Measurements from ENCODE around the gene SYT1.

DNA sequence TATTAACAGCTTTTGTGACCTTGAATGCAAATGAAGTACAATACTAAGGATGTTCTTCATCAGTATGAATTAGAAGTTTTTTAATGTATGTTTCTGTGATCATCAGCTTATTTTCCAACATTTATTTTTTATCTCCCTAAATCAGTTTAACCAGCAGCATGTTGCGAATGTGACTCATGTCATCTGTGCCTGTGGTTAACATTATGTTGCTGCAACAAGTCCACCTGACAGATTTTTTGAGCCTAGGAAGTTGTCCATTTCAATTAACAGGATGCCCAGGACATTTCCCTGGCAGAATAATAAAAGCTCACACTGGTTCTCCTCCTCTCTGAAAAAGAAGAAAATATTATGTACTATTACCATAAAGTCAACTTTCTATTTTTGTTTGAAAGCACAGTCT lies 155.5 kb downstream of the SYT1 start:
- TF ChIP-seq, protein P1, sequence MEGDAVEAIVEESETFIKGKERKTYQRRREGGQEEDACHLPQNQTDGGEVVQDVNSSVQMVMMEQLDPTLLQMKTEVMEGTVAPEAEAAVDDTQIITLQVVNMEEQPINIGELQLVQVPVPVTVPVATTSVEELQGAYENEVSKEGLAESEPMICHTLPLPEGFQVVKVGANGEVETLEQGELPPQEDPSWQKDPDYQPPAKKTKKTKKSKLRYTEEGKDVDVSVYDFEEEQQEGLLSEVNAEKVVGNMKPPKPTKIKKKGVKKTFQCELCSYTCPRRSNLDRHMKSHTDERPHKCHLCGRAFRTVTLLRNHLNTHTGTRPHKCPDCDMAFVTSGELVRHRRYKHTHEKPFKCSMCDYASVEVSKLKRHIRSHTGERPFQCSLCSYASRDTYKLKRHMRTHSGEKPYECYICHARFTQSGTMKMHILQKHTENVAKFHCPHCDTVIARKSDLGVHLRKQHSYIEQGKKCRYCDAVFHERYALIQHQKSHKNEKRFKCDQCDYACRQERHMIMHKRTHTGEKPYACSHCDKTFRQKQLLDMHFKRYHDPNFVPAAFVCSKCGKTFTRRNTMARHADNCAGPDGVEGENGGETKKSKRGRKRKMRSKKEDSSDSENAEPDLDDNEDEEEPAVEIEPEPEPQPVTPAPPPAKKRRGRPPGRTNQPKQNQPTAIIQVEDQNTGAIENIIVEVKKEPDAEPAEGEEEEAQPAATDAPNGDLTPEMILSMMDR (IDR thresholded peaks at IDR 0.05; ENCODE audit: insufficient read depth, low read length), result no peak
- TF ChIP-seq POLR2AphosphoS5 (IDR thresholded peaks at IDR 0.05; ENCODE audit: low read depth), result no peak
- TF ChIP-seq, protein P2, sequence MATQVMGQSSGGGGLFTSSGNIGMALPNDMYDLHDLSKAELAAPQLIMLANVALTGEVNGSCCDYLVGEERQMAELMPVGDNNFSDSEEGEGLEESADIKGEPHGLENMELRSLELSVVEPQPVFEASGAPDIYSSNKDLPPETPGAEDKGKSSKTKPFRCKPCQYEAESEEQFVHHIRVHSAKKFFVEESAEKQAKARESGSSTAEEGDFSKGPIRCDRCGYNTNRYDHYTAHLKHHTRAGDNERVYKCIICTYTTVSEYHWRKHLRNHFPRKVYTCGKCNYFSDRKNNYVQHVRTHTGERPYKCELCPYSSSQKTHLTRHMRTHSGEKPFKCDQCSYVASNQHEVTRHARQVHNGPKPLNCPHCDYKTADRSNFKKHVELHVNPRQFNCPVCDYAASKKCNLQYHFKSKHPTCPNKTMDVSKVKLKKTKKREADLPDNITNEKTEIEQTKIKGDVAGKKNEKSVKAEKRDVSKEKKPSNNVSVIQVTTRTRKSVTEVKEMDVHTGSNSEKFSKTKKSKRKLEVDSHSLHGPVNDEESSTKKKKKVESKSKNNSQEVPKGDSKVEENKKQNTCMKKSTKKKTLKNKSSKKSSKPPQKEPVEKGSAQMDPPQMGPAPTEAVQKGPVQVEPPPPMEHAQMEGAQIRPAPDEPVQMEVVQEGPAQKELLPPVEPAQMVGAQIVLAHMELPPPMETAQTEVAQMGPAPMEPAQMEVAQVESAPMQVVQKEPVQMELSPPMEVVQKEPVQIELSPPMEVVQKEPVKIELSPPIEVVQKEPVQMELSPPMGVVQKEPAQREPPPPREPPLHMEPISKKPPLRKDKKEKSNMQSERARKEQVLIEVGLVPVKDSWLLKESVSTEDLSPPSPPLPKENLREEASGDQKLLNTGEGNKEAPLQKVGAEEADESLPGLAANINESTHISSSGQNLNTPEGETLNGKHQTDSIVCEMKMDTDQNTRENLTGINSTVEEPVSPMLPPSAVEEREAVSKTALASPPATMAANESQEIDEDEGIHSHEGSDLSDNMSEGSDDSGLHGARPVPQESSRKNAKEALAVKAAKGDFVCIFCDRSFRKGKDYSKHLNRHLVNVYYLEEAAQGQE (IDR thresholded peaks at IDR 0.05; ENCODE audit: insufficient replicate concordance, low read depth), result no peak
- TF ChIP-seq SPI1 (IDR thresholded peaks at IDR 0.05; ENCODE audit: borderline replicate concordance, low read depth), result no peak
- TF ChIP-seq GABPA (IDR thresholded peaks at IDR 0.05; ENCODE audit: low read depth), result no peak
